Lower leg skin (tissue), 3 donors: ENCODE data around the gene PDE8B.

Source experiments
- CTCF ChIP-seq, 3 donors: fragments of 450-650 bp; IDR thresholded peaks; one replicate each; pipeline ENCODE4 v1.5.1; 2016; ENCODE audit warnings: antibody characterized with exemption in 3 of 3, mild to moderate bottlenecking in 3 of 3, moderate library complexity in 2 of 3
- POLR2A ChIP-seq, 2 donors: fragments of 450-650 bp; IDR thresholded peaks; one replicate each; pipeline ENCODE4 v1.6.1; 2016 to 2017; ENCODE audit warnings: antibody characterized with exemption in 2 of 2, mild to moderate bottlenecking in 1 of 2, moderate library complexity in 1 of 2

GRCh38 chr5:77181596-77182304, 28.7 kb upstream of the PDE8B start:
- no peak for TF ChIP-seq CTCF (IDR thresholded peaks at IDR 0.05)
- TF ChIP-seq POLR2A (IDR thresholded peaks at IDR 0.05): no peak
